ENCODE measurements around the gene SELENOK. TPM values are rescaled to one million over a fixed set of nuclear protein-coding genes. Genes with fewer than 3 reads are reported as not detected.

Gene SELENOK
- 39.4 TPM for total RNA-seq (ENCODE audit: unreplicated experiment)
- long read RNA-seq, transcript SELENOK-204 (5 exons, 1,633 nt), result major isoform, 52 of 55 reads
- long read RNA-seq, partial matches to known transcripts, result 1 of 55 reads
- long read RNA-seq, other reads (novel, unspliced or antisense), result 2 of 55 reads

- no peaks in the 10 kb centered on the region for H3K36me3 Mint-ChIP-seq (ENCODE audit: unreplicated experiment)
- peaks cover 10% of the 10 kb centered on the region for H3K27me3 Mint-ChIP-seq (ENCODE audit: unreplicated experiment)
- peaks cover 12% of the 10 kb centered on the region for H3K4me1 Mint-ChIP-seq (ENCODE audit: low read depth, unreplicated experiment)
- peak within 1 kb of the TSS; percentile 94 for H3K4me3 Mint-ChIP-seq (ENCODE audit: unreplicated experiment)
- H3K9me3 Mint-ChIP-seq (ENCODE audit: unreplicated experiment), result peaks cover 3% of the 10 kb centered on the region
- DNase-seq, result peak; percentile 96
- no peak for TF ChIP-seq CTCF (IDR thresholded peaks at IDR 0.05; ENCODE audit: partially characterized antibody, unreplicated experiment)
- H3K27ac Mint-ChIP-seq (ENCODE audit: unreplicated experiment), result peak within 1 kb of the TSS; percentile 94
These were observed at the start of gene SELENOK for GRCh38 chr3:53891497-53892285. Gene SELENOK, minus strand, starts transcription at chr3:53891859.

GRCh38 chr3:53941184-53941583, 49.5 kb upstream of the SELENOK start:
- H3K27me3 Mint-ChIP-seq (ENCODE audit: unreplicated experiment), result no peaks in the 10 kb centered on the region
- H3K27ac Mint-ChIP-seq (ENCODE audit: unreplicated experiment), result no peak overlapping the region
- H3K4me3 Mint-ChIP-seq (ENCODE audit: unreplicated experiment), result no peak overlapping the region
- H3K4me1 Mint-ChIP-seq (ENCODE audit: low read depth, unreplicated experiment), result peaks cover 7% of the 10 kb centered on the region
- H3K9me3 Mint-ChIP-seq (ENCODE audit: unreplicated experiment), result peaks cover 6% of the 10 kb centered on the region
- H3K36me3 Mint-ChIP-seq (ENCODE audit: unreplicated experiment), result peaks cover 8% of the 10 kb centered on the region
- no peak for DNase-seq
- TF ChIP-seq CTCF (IDR thresholded peaks at IDR 0.05; ENCODE audit: partially characterized antibody, unreplicated experiment), result no peak

GRCh38 chr3:53940623-53941022, 49.0 kb upstream of the SELENOK start:
- peaks cover 4% of the 10 kb centered on the region for H3K36me3 Mint-ChIP-seq (ENCODE audit: unreplicated experiment)
- H3K4me1 Mint-ChIP-seq (ENCODE audit: low read depth, unreplicated experiment), result peaks cover 7% of the 10 kb centered on the region
- H3K9me3 Mint-ChIP-seq (ENCODE audit: unreplicated experiment), result peaks cover 2% of the 10 kb centered on the region
- no peaks in the 10 kb centered on the region for H3K27me3 Mint-ChIP-seq (ENCODE audit: unreplicated experiment)
- no peak overlapping the region for H3K27ac Mint-ChIP-seq (ENCODE audit: unreplicated experiment)
- DNase-seq, result no peak
- no peak overlapping the region for H3K4me3 Mint-ChIP-seq (ENCODE audit: unreplicated experiment)
- TF ChIP-seq CTCF (IDR thresholded peaks at IDR 0.05; ENCODE audit: partially characterized antibody, unreplicated experiment), result no peak

- Mint-ChIP-seq H3K27ac (ENCODE audit: unreplicated experiment) (no peak overlapping the region), H3K4me3 (ENCODE audit: unreplicated experiment) (no peak overlapping the region), H3K9me3 (ENCODE audit: unreplicated experiment) (peaks cover 5% of the 10 kb centered on the region), H3K27me3 (ENCODE audit: unreplicated experiment) (no peaks in the 10 kb centered on the region), H3K36me3 (ENCODE audit: unreplicated experiment) (peaks cover 6% of the 10 kb centered on the region), H3K4me1 (ENCODE audit: low read depth, unreplicated experiment) (peaks cover 7% of the 10 kb centered on the region)
- DNase-seq, result no peak
- TF ChIP-seq CTCF (IDR thresholded peaks at IDR 0.05; ENCODE audit: partially characterized antibody, unreplicated experiment), result no peak
These were observed 48.2 kb upstream of the SELENOK start for GRCh38 chr3:53939813-53940212.

- Mint-ChIP-seq H3K4me3 (ENCODE audit: unreplicated experiment) (no peak overlapping the region), H3K27me3 (ENCODE audit: unreplicated experiment) (no peaks in the 10 kb centered on the region), H3K9me3 (ENCODE audit: unreplicated experiment) (peaks cover 7% of the 10 kb centered on the region), H3K27ac (ENCODE audit: unreplicated experiment) (no peak overlapping the region), H3K4me1 (ENCODE audit: low read depth, unreplicated experiment) (peaks cover 7% of the 10 kb centered on the region), H3K36me3 (ENCODE audit: unreplicated experiment) (peaks cover 6% of the 10 kb centered on the region)
- no peak for DNase-seq
- no peak for TF ChIP-seq CTCF (IDR thresholded peaks at IDR 0.05; ENCODE audit: partially characterized antibody, unreplicated experiment)
These were observed 47.5 kb upstream of the SELENOK start for GRCh38 chr3:53939086-53939582.

Data from glutamatergic neuron (in vitro differentiated cells).